ENCODE measurements around the gene DENND1A.

DENND1A gene

DNA sequence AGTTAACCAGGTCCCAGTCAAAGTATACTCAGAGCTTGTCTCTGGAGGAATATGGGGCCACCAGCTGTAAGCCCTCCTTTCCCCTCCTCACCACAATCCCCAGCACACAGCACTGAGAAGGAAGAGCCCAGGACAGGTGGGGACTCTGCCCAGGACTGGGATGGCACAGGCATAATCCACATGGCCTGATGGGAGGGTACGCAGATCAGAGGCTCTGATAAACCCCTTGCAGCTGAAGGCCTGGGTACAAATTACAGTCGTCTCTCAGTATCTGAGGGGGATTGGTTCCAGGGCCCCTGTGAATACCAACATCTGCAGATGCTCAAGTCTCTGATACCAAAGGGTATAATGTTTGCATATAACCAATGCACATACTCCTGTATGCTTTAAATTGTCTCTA, 328.1 kb downstream of the DENND1A start:
- Mint-ChIP-seq H3K4me1 (peaks cover 51% of the 10 kb centered on the region), H3K4me3 (no peak overlapping the region), H3K27me3 (ENCODE audit: low read depth, poor library complexity) (no peaks in the 10 kb centered on the region), H3K27ac (no peak overlapping the region), H3K36me3 (ENCODE audit: low read depth) (no peaks in the 10 kb centered on the region), H3K9me3 (no peaks in the 10 kb centered on the region)
- TF ChIP-seq, protein P1, sequence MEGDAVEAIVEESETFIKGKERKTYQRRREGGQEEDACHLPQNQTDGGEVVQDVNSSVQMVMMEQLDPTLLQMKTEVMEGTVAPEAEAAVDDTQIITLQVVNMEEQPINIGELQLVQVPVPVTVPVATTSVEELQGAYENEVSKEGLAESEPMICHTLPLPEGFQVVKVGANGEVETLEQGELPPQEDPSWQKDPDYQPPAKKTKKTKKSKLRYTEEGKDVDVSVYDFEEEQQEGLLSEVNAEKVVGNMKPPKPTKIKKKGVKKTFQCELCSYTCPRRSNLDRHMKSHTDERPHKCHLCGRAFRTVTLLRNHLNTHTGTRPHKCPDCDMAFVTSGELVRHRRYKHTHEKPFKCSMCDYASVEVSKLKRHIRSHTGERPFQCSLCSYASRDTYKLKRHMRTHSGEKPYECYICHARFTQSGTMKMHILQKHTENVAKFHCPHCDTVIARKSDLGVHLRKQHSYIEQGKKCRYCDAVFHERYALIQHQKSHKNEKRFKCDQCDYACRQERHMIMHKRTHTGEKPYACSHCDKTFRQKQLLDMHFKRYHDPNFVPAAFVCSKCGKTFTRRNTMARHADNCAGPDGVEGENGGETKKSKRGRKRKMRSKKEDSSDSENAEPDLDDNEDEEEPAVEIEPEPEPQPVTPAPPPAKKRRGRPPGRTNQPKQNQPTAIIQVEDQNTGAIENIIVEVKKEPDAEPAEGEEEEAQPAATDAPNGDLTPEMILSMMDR (IDR thresholded peaks at IDR 0.05), result no peak
- DNase-seq, result no peak

DNA sequence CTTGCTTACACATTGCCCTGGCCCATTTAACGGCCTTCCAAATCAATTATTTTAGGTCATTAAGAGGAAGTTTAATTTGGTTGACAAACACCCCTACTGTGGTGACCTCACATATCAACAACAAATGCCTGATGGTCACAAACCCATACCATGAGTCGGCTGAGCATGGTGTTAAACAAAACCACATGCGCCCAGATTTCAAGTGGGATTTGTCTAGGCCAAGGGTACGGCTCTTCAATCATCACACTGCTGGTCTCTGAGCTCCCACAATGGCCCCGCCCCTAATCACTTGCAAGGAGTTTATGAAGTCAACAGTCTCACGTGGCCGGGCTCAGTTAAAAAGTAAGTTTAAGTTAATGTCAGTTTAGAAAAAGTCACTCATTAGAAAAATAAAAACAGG, 330.1 kb downstream of the DENND1A start:
- no peaks in the 10 kb centered on the region for H3K9me3 Mint-ChIP-seq
- H3K27ac Mint-ChIP-seq, result no peak overlapping the region
- H3K36me3 Mint-ChIP-seq (ENCODE audit: low read depth), result no peaks in the 10 kb centered on the region
- TF ChIP-seq, protein P1 (IDR thresholded peaks at IDR 0.05), result no peak
- no peak overlapping the region for H3K4me3 Mint-ChIP-seq
- no peak for DNase-seq
- no peaks in the 10 kb centered on the region for H3K27me3 Mint-ChIP-seq (ENCODE audit: low read depth, poor library complexity)
- peaks cover 60% of the 10 kb centered on the region for H3K4me1 Mint-ChIP-seq

DNA sequence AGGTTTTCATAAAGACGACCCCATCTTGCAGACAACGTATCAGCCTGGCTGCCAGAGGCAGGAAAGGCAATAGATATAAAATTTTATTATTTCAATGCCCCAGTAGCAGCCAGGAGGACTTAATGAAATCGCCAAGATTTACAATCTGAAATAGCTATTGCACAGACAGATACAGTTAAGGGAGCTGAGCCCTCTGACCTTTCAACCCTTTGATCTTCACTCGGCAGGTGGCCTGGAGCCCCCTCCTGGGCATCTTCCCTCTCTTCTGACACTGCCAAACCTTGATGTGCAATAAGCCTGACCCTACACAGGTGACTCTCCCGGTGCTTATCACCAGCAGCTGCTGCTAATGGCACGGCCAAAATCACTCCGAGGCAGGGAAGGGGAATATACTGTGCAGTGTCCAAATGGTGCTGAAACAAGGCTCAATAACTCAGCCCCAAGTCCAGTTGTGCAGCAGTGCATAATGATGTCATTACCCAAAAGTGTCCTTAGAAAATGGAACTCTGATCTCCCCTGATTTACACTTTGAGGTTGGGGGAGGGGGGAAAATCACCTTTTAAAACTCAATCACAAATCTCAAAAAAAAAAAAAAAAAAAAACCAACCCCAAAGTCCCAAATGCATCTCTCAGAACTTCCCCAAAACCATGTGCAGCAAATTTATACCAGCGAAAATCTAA, 331.9 kb downstream of the DENND1A start:
- no peaks in the 10 kb centered on the region for H3K27me3 Mint-ChIP-seq (ENCODE audit: low read depth, poor library complexity)

DNA sequence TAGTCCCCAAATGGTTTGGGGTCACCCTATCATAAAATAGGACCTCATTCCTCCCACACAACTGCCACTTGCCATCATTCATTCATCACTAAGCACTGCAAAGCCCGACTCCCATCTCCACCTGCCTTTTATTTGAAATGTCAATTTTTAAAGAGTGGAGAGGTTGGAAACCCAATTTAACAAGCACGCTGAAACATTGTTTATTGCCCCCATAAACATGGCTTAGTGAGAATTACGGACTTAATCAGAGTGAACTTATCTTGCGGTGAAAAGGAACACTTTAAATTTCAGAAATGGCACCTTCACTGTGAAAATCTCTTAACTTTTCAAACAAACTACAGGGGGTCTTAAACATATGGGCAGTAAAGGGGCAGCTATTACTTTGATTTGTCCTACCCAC, 332.9 kb downstream of the DENND1A start:
- peaks cover 63% of the 10 kb centered on the region for H3K4me1 Mint-ChIP-seq
- H3K27me3 Mint-ChIP-seq (ENCODE audit: low read depth, poor library complexity), result no peaks in the 10 kb centered on the region
- no peak overlapping the region for H3K4me3 Mint-ChIP-seq
- no peak overlapping the region for H3K27ac Mint-ChIP-seq
- no peak for DNase-seq
- peaks cover 5% of the 10 kb centered on the region for H3K36me3 Mint-ChIP-seq (ENCODE audit: low read depth)
- H3K9me3 Mint-ChIP-seq, result no peaks in the 10 kb centered on the region
- TF ChIP-seq, protein P1 (IDR thresholded peaks at IDR 0.05), result no peak

More for the DNA sequence above, 331.9 kb downstream of the DENND1A start:
- TF ChIP-seq, protein P1 (IDR thresholded peaks at IDR 0.05), result no peak
- peaks cover 63% of the 10 kb centered on the region for H3K4me1 Mint-ChIP-seq
- H3K4me3 Mint-ChIP-seq, result peak overlapping the region; percentile 56
- H3K36me3 Mint-ChIP-seq (ENCODE audit: low read depth), result peaks cover 5% of the 10 kb centered on the region
- no peak for DNase-seq
- no peak overlapping the region for H3K27ac Mint-ChIP-seq
- no peaks in the 10 kb centered on the region for H3K9me3 Mint-ChIP-seq

DNA sequence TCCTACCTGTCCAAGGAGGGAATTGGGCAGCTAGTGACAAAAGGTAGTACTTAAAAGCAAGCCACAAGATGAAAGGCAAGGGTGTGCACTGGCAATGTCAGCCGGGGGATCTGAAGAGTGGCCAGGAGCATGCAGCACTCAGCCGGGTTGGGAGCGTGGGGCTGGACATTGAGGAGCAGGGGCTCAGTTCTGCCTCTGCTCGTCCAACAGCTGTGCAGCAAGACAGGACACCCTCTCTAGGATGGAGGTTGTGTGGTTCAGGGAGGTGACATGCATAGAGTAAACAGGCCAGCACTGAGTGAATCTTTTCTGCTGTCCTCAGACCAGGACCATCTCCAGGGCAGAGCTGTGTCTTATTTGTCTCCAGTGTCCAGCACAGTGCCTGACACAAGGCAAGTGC, 338.6 kb downstream of the DENND1A start:
- H3K4me3 Mint-ChIP-seq, result no peak overlapping the region
- TF ChIP-seq, protein P1 (IDR thresholded peaks at IDR 0.05), result no peak
- no peak for DNase-seq
- no peaks in the 10 kb centered on the region for H3K27me3 Mint-ChIP-seq (ENCODE audit: low read depth, poor library complexity)
- H3K36me3 Mint-ChIP-seq (ENCODE audit: low read depth), result peaks cover 30% of the 10 kb centered on the region
- H3K27ac Mint-ChIP-seq, result no peak overlapping the region
- peaks cover 45% of the 10 kb centered on the region for H3K4me1 Mint-ChIP-seq
- H3K9me3 Mint-ChIP-seq, result peaks cover 27% of the 10 kb centered on the region

DNA sequence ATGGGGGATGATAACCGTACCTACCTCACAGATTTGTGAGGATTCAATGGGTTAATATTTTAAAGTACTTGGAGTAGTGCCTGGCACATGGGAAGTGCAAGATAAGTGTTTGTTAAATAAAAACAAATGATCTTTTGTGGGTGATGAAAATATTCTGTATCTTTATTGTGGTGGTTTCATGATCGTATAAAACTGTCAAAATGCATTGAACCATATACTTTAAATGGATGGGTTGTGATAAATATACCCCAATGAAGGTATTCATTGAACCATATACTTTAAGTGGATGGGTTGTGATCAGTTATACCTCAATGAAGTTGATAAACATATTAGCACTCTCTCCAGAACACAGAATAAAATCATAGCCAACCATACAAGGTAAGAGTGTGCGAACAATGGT, 339.4 kb downstream of the DENND1A start:
- peaks cover 5% of the 10 kb centered on the region for H3K27me3 Mint-ChIP-seq (ENCODE audit: low read depth, poor library complexity)
- no peak overlapping the region for H3K27ac Mint-ChIP-seq

More for the DNA sequence above, 339.4 kb downstream of the DENND1A start:
- no peak for DNase-seq
- H3K9me3 Mint-ChIP-seq, result peaks cover 34% of the 10 kb centered on the region
- peaks cover 38% of the 10 kb centered on the region for H3K4me1 Mint-ChIP-seq
- H3K36me3 Mint-ChIP-seq (ENCODE audit: low read depth), result peaks cover 35% of the 10 kb centered on the region
- no peak overlapping the region for H3K4me3 Mint-ChIP-seq
- TF ChIP-seq, protein P1 (IDR thresholded peaks at IDR 0.05), result no peak
